Mesenteric fat pad (tissue), 1 donor: ENCODE data around the gene PARVB. TPM values are rescaled to one million over a fixed set of nuclear protein-coding genes. Genes with fewer than 3 reads are reported as not detected.

ENCODE experiments used
- DNase-seq: peaks from one replicate; pipeline ENCODE4 v3.0.0-alpha.2; 2020; ENCODE audit warnings: low spot score
- total RNA-seq: library from RNA; stranded (reverse); fragmentation: NEBNext Ultra II Directional; extraction: Animal tissue kit (Norgen Biotek cat#: 25700); gene quantifications from one replicate; pipeline ENCODE4 v1.2.1, GENCODE V29; 2021
- donor health status: DM: yes; HTN: yes; CAD: no.

PARVB gene
- total RNA-seq, 1 donor from 2014 or later: 76.2 TPM

- no peak for DNase-seq
Observed at GRCh38 chr22:44155115-44155514, 131.0 kb downstream of the PARVB start.

- DNase-seq: no peak
Observed at GRCh38 chr22:44157916-44158618, 134.0 kb downstream of the PARVB start.

- no peak for DNase-seq
Observed at GRCh38 chr22:44158816-44159215, 134.7 kb downstream of the PARVB start.

- DNase-seq: no peak
Observed at GRCh38 chr22:44159221-44159620, 135.1 kb downstream of the PARVB start.

GRCh38 chr22:44159811-44160210 lies 135.7 kb downstream of the PARVB start:
- no peak for DNase-seq

GRCh38 chr22:44160421-44160820 lies 136.3 kb downstream of the PARVB start:
- DNase-seq: no peak

GRCh38 chr22:44161673-44162072 lies 137.6 kb downstream of the PARVB start:
- DNase-seq: no peak

GRCh38 chr22:44162960-44163359 lies 138.9 kb downstream of the PARVB start:
- no peak for DNase-seq

- DNase-seq: no peak
Observed at GRCh38 chr22:44163536-44163935, 139.4 kb downstream of the PARVB start.

GRCh38 chr22:44164031-44164430 lies 139.9 kb downstream of the PARVB start:
- DNase-seq: no peak

GRCh38 chr22:44165286-44165874 lies 141.3 kb downstream of the PARVB start:
- DNase-seq: no peak

GRCh38 chr22:44166498-44167276 lies 142.6 kb downstream of the PARVB start:
- no peak for DNase-seq

- DNase-seq: no peak
Observed at GRCh38 chr22:44167501-44167900, 143.4 kb downstream of the PARVB start.

- no peak for DNase-seq
Observed at GRCh38 chr22:44168206-44168605, 144.1 kb downstream of the PARVB start.

GRCh38 chr22:44170470-44170869 lies 146.4 kb downstream of the PARVB start:
- no peak for DNase-seq

- no peak for DNase-seq
Observed at GRCh38 chr22:44171561-44171960, 147.5 kb downstream of the PARVB start.

- DNase-seq: no peak
Observed at GRCh38 chr22:44172370-44173108, 148.4 kb downstream of the PARVB start.

- DNase-seq: no peak
Observed at GRCh38 chr22:44173154-44173553, 149.1 kb downstream of the PARVB start.

- no peak for DNase-seq
Observed at GRCh38 chr22:44175676-44176075, 151.6 kb downstream of the PARVB start.

GRCh38 chr22:44179196-44179988 lies 155.3 kb downstream of the PARVB start:
- DNase-seq: no peak
